ENCODE results near the gene MTCL1.

DNA sequence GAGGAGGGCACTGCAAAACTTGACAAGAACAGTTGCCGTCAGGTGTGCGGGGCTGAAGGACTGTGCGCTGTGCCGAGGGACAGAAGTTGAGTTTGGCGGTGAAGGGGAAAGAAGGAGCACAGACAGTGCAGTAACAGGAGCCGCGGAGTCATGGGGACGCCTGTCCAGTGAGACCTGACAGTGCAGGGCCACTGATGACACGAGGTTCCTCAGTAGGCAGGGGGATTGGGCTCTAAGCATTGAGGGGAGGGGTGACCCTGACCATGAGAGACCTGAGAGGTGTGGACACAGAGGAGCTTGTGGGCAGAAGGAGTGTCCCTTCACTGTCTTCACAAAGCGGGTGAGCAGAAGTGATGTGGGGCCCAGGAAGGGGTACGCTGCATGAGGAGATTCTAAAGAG is 104.8 kb downstream of the MTCL1 start:
- TF ChIP-seq TAF1 (IDR thresholded peaks at IDR 0.05; ENCODE audit: low read depth) (no peak), CEBPB (IDR thresholded peaks at IDR 0.05) (no peak)

All from Ishikawa (cell line).